Measurements from ENCODE around the gene DSC2.

- TF ChIP-seq, protein P1, sequence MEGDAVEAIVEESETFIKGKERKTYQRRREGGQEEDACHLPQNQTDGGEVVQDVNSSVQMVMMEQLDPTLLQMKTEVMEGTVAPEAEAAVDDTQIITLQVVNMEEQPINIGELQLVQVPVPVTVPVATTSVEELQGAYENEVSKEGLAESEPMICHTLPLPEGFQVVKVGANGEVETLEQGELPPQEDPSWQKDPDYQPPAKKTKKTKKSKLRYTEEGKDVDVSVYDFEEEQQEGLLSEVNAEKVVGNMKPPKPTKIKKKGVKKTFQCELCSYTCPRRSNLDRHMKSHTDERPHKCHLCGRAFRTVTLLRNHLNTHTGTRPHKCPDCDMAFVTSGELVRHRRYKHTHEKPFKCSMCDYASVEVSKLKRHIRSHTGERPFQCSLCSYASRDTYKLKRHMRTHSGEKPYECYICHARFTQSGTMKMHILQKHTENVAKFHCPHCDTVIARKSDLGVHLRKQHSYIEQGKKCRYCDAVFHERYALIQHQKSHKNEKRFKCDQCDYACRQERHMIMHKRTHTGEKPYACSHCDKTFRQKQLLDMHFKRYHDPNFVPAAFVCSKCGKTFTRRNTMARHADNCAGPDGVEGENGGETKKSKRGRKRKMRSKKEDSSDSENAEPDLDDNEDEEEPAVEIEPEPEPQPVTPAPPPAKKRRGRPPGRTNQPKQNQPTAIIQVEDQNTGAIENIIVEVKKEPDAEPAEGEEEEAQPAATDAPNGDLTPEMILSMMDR (IDR thresholded peaks at IDR 0.05), result no peak
- no peak for TF ChIP-seq EP300 (IDR thresholded peaks at IDR 0.05)
- no peak for TF ChIP-seq POLR2A (IDR thresholded peaks at IDR 0.05)
- no peak for TF ChIP-seq POLR2AphosphoS5 (IDR thresholded peaks at IDR 0.05)
Observed at GRCh38 chr18:31049189-31049588, 53.0 kb downstream of the DSC2 start.
